Omental fat pad (tissue), 4 donors: ENCODE measurements around the gene MYL12A. TPM values are rescaled to one million over a fixed set of nuclear protein-coding genes. Genes with fewer than 3 reads are reported as not detected.

Experiments used
- ATAC-seq: fragments of 150-250 bp; one replicate; pipeline ENCODE4 v1.9.1; 2016; ENCODE audit warnings: mild to moderate bottlenecking, moderate library complexity; ENCODE audit not compliant: low FRiP score
- DNase-seq: peaks from one replicate; pipeline ENCODE4 v3.0.0-alpha.2; 2019; ENCODE audit warnings: low spot score
- total RNA-seq, 4 donors: library from RNA; depleted of rRNA; stranded (reverse); fragments of >200 nt; gene quantifications; one replicate each; pipeline ENCODE4 v1.1.0, GENCODE V29; 2016
- TF ChIP-seq, protein P1 (sequence below), 3 donors: fragments of 450-650 bp; IDR thresholded peaks; one replicate each; pipeline ENCODE4 v1.5.1; 2016 to 2017; ENCODE audit warnings: antibody characterized with exemption in 3 of 3, mild to moderate bottlenecking in 3 of 3, moderate library complexity in 2 of 3

The MYL12A gene
- total RNA-seq, 4 donors from 2014 or later = 393 to 814 (median 535) TPM

DNA sequence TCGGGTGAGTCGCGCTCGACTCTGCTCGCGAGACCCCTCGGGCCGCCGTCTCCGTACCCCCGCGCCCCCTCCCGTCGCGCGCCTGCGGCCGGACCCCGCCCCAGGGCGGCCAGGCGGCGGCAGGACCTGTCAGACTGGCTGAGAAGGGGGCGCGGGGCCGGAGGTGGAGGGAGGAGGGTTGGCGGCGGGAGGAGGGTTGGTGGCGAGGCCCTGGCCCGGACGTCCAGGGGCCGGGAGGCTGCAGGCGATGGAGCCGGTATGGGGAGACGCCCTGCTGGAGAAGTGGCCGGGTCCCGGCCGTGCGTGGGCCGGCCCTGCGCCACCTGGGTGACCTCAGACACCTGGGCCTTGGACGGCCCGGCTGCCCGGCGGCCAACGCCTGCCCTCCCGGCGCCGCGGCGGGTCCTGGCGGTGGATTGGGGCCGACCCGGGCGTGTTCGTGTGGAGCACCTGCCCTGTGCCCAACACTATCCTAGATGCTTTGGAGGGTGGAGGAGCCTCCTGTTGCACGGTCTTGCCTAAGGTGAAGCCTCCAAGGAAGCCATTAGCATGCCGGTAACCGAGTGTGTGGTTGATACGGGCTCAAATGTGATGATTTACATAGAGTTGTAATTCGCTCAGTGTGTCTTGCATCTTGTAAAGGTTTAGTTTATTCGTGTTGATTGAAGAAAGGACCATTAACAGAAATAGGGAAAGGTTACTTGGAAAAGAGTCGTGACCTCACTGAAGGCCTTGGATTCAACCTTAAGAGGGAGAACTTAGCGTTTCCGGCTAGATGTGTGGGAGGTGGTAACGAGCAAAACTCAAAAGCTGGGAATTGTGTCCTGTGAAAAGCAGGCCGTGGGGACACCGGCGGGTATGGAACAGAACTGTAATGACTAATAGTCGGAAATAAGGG is 14.9 kb downstream of the MYL12A start:
- DNase-seq = no peak
- TF ChIP-seq, protein P1, sequence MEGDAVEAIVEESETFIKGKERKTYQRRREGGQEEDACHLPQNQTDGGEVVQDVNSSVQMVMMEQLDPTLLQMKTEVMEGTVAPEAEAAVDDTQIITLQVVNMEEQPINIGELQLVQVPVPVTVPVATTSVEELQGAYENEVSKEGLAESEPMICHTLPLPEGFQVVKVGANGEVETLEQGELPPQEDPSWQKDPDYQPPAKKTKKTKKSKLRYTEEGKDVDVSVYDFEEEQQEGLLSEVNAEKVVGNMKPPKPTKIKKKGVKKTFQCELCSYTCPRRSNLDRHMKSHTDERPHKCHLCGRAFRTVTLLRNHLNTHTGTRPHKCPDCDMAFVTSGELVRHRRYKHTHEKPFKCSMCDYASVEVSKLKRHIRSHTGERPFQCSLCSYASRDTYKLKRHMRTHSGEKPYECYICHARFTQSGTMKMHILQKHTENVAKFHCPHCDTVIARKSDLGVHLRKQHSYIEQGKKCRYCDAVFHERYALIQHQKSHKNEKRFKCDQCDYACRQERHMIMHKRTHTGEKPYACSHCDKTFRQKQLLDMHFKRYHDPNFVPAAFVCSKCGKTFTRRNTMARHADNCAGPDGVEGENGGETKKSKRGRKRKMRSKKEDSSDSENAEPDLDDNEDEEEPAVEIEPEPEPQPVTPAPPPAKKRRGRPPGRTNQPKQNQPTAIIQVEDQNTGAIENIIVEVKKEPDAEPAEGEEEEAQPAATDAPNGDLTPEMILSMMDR (IDR thresholded peaks at IDR 0.05) = no peak
- peak; percentile 47 for ATAC-seq

DNA sequence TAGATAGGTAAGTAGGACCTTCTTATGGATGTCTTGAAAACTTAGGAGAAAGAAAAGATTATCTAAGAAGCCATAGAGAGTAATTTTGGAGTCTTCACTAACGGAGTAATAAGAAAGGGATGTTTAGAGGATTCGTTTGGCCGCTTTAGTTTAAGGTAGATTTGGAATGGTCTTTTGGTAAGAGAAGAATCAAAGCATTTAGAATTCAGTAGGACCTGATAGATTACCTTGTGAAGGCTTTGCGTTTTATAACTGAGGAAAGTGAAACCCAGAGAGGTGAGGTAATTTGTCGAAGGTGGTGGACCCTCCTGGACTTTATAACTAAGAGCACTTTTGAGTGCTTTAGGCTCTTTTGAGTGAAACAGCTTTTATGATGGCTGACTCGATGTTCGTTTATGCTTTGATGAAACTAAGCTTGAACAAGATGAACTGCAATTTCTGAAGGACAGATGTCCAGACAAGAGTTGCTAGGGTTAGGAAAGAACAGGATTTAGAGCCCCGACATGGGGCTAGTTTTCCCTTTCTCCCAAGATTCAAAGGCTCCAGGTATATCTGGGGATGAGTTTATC is 15.6 kb downstream of the MYL12A start:
- TF ChIP-seq, protein P1 (IDR thresholded peaks at IDR 0.05) = no peak
- no peak for DNase-seq
- no peak for ATAC-seq

DNA sequence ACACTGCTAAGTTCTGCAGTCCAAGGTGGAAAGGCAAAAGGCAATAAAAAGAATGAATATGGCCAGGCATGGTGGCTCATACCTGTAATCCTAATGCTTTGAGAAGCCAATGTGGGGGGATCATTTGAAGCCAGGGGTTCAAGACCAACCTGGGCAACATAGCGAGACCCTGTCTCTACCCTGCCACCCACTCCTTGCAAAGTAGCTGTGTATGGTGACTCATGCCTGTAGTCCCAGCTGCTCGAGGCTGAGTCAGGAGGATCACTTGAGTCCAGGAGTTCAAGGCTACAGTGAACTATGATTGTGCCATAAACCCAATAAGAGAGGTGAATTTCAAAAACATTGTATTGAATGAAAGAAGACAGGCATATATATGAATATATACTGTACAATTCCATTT is 16.8 kb downstream of the MYL12A start:
- ATAC-seq = no peak
- TF ChIP-seq, protein P1 (IDR thresholded peaks at IDR 0.05) = no peak
- no peak for DNase-seq

DNA sequence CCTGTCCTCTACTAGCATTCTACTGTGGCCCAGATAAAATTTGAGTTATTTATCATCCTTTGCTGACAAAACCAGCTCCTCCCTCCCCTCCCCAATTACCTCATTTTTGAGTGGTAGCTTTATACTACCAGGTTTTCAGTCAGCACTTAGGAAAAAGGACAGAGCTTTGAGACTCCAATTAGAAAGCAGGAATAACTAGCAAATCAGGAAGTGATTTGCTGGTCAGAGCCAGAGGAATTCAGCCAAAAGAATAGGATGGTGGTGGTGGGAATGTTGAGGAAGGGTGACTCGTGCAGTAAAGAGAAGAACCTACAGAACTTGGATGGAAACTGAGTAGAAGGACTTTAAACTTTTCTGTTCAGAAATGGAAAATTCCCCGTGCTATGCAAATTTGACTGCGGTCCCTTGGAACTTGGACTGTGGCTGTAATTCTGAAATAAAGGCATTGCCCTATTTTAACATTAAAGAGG is 18.0 kb downstream of the MYL12A start:
- ATAC-seq (no peak), DNase-seq (no peak)
- TF ChIP-seq, protein P1 (IDR thresholded peaks at IDR 0.05) = no peak

DNA sequence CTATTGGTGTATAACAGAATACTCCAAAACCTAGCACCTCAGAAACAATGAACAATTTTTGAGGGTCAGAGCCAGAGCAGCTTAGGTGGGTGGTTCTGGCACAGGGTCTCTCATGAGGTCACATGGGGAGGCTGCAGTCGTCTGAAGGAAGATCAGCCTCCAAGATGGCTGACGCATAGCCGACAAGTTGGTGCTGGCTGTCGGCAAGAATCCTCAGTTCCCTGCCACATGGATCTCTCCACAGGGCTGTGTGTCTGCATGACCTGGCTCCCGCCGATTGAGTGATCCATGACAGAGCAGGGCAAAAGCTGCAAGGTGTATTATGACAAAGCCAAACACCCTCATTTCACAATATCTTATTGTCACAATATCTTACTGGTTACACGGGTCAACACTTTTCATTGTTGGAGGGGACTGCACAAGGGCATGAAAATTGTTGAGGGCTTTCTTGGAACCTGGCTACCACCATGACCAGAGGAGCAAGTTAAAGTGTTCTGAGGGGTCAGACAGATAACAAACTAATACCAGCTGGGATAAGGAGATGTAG is 18.5 kb downstream of the MYL12A start:
- TF ChIP-seq, protein P1 (IDR thresholded peaks at IDR 0.05) = no peak
- ATAC-seq = no peak

DNA sequence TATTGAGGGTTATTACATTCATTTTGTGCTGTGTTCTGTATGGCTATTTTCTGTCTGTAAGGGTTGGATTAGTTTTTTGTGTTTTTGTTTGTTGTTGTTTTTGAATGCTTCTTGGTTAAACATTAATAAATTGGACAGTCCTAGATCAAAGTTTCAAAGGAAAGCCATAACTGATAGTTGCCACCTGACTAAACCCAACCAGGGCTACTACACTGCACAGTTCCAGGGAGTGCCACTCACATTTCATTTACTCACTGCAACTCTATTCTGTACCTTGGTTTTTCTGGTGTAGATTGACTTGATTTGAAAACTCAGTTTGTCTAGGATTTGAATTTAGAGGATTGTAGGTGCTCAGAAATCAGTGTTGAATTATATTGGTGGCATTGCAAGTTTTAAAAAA is 20.7 kb downstream of the MYL12A start:
- ATAC-seq (no peak), DNase-seq (no peak)
- TF ChIP-seq, protein P1 (IDR thresholded peaks at IDR 0.05) = no peak

More for the DNA sequence above, 18.5 kb downstream of the MYL12A start:
- no peak for DNase-seq
